ENCODE results near the gene OCLN.
"Not testable (repeated sequence)": the region's sequence is repeated elsewhere in the genome, so short reads cannot be mapped to it uniquely, and the experiment has no call there.

OCLN gene

DNA sequence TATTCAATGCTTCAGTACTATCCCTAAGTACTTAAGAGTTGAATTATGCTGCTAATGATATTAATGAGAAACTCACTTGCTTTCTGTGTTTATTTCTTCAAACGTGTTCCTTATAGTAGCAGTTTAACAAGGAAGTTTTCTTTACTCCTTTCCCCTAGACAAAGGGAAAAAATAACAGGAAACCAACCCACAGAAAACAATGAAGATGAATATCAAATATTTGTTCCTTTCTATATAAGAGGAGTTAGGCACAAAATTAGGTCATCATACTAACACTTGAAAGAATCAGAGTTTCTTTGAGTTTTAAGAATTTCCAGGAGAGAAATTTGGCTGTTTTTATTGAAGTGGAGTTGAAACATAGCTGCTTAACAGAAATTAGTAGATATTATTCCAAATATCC is 15.4 kb upstream of the OCLN start:
- TF ChIP-seq, protein P1, sequence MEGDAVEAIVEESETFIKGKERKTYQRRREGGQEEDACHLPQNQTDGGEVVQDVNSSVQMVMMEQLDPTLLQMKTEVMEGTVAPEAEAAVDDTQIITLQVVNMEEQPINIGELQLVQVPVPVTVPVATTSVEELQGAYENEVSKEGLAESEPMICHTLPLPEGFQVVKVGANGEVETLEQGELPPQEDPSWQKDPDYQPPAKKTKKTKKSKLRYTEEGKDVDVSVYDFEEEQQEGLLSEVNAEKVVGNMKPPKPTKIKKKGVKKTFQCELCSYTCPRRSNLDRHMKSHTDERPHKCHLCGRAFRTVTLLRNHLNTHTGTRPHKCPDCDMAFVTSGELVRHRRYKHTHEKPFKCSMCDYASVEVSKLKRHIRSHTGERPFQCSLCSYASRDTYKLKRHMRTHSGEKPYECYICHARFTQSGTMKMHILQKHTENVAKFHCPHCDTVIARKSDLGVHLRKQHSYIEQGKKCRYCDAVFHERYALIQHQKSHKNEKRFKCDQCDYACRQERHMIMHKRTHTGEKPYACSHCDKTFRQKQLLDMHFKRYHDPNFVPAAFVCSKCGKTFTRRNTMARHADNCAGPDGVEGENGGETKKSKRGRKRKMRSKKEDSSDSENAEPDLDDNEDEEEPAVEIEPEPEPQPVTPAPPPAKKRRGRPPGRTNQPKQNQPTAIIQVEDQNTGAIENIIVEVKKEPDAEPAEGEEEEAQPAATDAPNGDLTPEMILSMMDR (IDR thresholded peaks at IDR 0.05; ENCODE audit: extremely low read depth, insufficient read depth, missing control alignments) = no peak
- no peak for DNase-seq (ENCODE audit: low spot score)
- in situ Hi-C loops (cut with MboI; ENCODE audit: low pct_unique_long_range_greater_than_20kb, low sequenced_read_pairs, unreplicated experiment) = no loop called here

DNA sequence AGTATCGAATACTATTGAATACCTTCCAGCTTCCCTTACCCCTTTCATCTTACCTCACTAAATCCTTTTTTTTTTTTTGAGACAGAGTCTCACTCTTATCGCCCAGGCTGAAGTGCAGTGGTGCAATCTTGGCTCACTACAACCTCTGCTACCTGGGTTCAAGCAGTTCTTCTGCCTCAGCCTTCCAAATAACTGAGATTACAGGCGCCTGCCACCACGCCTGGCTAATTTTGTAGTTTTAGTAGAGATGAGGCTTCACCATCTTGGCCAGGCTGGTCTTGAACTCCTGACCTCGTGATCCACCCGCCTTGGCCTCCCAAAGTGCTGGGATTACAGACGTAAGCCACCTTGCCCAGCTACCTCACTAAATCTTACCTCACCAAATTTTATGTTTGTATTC is 14.3 kb upstream of the OCLN start:
- DNase-seq (ENCODE audit: low spot score); in situ Hi-C loops (cut with MboI; ENCODE audit: low pct_unique_long_range_greater_than_20kb, low sequenced_read_pairs, unreplicated experiment): not testable (repeated sequence)

DNA sequence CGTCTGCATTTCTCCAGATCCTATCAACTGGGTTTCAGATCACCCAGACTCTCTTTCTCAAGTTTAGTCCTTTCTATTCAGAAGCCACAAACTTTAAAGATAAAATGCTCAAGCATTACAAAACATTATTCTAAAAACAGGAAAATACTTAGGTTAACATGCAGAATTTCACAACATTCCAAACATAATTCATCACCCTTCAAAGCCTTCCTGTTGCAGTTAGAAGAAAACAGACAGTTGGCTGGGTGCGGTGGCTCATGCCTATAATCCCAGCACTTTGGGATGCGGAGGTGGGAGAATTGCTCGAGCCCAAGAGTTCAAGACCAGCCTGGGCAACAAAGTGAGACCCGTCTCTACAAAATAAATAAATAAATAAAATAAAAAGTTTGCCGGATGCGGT is 7.7 kb upstream of the OCLN start:
- in situ Hi-C loops (cut with MboI; ENCODE audit: low pct_unique_long_range_greater_than_20kb, low sequenced_read_pairs, unreplicated experiment) = no loop called here
- DNase-seq (ENCODE audit: low spot score) = no peak
- TF ChIP-seq, protein P1 (IDR thresholded peaks at IDR 0.05; ENCODE audit: extremely low read depth, insufficient read depth, missing control alignments) = no peak

DNA sequence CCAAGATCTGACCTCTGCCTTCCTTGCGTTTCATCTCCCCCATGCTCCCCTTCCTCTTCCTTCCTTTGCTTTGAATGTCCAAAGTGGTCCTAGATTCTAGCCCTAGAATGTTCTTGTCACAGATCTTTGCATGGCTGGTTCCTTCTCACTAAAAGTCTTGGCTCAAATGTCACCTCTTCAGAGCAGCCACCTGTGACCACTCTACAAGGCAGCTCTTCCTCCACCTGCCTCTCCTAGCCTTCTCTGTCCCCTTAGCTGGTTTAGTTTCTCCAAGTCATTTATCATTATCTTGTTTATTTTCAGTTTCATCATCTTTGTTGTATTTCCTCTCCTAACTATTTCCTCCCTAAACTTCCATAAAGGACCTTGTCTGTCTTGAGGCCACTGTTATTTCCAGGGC is 7.1 kb upstream of the OCLN start:
- no peak for DNase-seq (ENCODE audit: low spot score)
- TF ChIP-seq, protein P1 (IDR thresholded peaks at IDR 0.05; ENCODE audit: extremely low read depth, insufficient read depth, missing control alignments) = no peak
- in situ Hi-C loops (cut with MboI; ENCODE audit: low pct_unique_long_range_greater_than_20kb, low sequenced_read_pairs, unreplicated experiment) = no loop called here

DNA sequence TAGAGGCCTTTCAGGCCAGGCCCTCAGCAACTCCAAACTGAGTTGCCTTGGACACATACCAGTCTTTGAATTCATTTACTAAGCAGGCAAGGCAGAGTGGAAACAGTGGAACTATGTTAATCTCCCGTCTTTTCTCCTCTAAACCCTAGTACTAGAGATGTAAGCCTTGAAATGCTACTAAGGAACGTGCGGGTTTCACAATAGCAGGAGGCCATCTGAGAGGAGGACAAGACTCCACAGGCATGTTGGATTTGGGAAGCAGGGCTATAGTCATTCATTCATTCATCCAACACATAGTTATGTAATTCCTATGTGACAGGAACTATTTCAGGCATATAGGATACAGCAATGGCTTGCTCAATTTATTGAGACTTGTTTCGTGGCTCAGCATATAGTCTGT is 3.3 kb upstream of the OCLN start:
- TF ChIP-seq, protein P1 (IDR thresholded peaks at IDR 0.05; ENCODE audit: extremely low read depth, insufficient read depth, missing control alignments) = no peak
- in situ Hi-C loops (cut with MboI; ENCODE audit: low pct_unique_long_range_greater_than_20kb, low sequenced_read_pairs, unreplicated experiment) = no loop called here
- no peak for DNase-seq (ENCODE audit: low spot score)

DNA sequence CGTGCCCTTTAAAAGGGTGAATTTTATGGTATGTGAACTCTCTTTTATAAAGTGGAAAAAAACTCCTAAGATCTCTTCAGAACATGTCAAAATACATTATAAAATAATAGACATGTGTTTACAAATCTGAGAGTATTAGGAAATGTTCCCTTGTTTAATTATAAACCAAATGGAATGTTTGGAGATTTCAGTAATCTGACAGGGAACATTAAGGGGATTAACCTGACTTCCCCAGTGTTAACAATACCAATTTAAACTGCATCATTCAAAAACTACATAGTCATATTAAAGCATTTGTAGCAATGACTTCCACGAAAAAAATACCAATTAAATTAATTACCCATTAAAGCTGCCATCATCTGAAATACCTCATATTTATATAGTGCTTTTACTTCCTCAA is 1.6 kb upstream of the OCLN start:
- in situ Hi-C loops (cut with MboI; ENCODE audit: low pct_unique_long_range_greater_than_20kb, low sequenced_read_pairs, unreplicated experiment) = no loop called here
- TF ChIP-seq, protein P1 (IDR thresholded peaks at IDR 0.05; ENCODE audit: extremely low read depth, insufficient read depth, missing control alignments) = no peak
- DNase-seq (ENCODE audit: low spot score) = no peak

DNA sequence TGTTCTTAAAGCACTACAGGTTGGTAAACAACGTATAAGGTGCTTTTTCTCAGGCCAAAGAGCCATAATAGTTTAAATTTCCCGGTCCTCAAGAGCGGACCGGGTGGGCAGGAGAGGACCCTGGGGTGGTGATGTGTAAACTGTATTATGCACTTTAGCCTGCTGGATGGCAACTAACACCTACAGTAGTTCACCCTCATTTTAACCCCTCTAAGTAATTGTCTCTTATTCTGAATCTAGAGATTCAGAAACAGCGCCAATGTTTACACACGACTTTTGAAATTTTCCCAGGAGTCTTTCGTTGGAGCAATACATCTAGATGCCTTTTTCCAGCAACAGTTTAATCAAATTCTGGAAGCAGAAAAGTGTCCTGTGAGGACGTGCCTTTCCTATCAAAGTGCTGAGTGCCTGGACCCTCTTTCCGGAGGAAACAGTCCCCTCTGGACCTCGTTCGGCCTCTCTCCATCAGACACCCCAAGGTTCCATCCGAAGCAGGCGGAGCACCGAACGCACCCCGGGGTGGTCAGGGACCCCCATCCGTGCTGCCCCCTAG is 676 bp upstream of the OCLN start:
- in situ Hi-C loops (cut with MboI; ENCODE audit: low pct_unique_long_range_greater_than_20kb, low sequenced_read_pairs, unreplicated experiment) = no loop called here
- TF ChIP-seq, protein P1 (IDR thresholded peaks at IDR 0.05; ENCODE audit: extremely low read depth, insufficient read depth, missing control alignments) = no peak
- DNase-seq (ENCODE audit: low spot score) = no peak

Data from GM13977 (cell line).